H1 (cell line): Measurements from ENCODE around the gene MELK.

ENCODE experiments used
- CTCF ChIP-seq, 3 experiments: IDR thresholded peaks; 1 replicate in 2 of 3; 2 replicates in 1 of 3; pipeline versions ENCODE4 v1.5.1 to v1.6.1; 2011; ENCODE audit warnings: low read length in 3 of 3, mild to moderate bottlenecking in 3 of 3, inconsistent platforms in 2 of 3, low read depth in 1 of 3, moderate library complexity in 1 of 3; ENCODE audit not compliant: insufficient read depth in 1 of 3; ENCODE audit errors: control extremely low read depth in 1 of 3
- POLR2AphosphoS5 ChIP-seq: IDR thresholded peaks from 2 replicates; pipeline ENCODE4 v1.6.1; 2011; ENCODE audit warnings: low read depth, low read length
- TAF7 ChIP-seq: optimal IDR thresholded peaks from 2 replicates; pipeline ENCODE3; 2011; ENCODE audit warnings: low read depth, mild to moderate bottlenecking, inconsistent platforms, low read length, moderate library complexity, borderline replicate concordance

- TF ChIP-seq CTCF (IDR thresholded peaks at IDR 0.05; ENCODE audit: control extremely low read depth in 1 of 3, insufficient read depth in 1 of 3, low read depth in 1 of 3, low read length in 3 of 3) (no peak), TAF7 (no peak), POLR2AphosphoS5 (no peak)
These were observed 11.9 kb upstream of the MELK start for GRCh38 chr9:36560771-36561170.
